NCI-H69 (cell line): ENCODE results near the gene CALY.
"Not testable (repeated sequence)": the region's sequence is repeated elsewhere in the genome, so short reads cannot be mapped to it uniquely, and the experiment has no call there.

Experiments used
- DNase-seq: peaks from one replicate; lab custom pipeline; 2025; lab: John Stamatoyannopoulos, UW

Gene CALY

GRCh38 chr10:133336577-133337369 is at the start of gene CALY:
TSS of gene CALY (minus strand) at chr10:133336896. CDS start at chr10:133328989, 7,907 bp downstream.
- DNase-seq = peak; percentile 55

- DNase-seq = no peak
Measured at GRCh38 chr10:133385214-133385613, 48.5 kb upstream of the CALY start.

GRCh38 chr10:133384071-133384470 is 47.4 kb upstream of the CALY start:
- DNase-seq = no peak

- DNase-seq = no peak
Measured at GRCh38 chr10:133383551-133383950, 46.9 kb upstream of the CALY start.

GRCh38 chr10:133381036-133381435 is 44.3 kb upstream of the CALY start:
- no peak for DNase-seq

- no peak for DNase-seq
Measured at GRCh38 chr10:133379801-133380666, 43.3 kb upstream of the CALY start.

- peak; percentile 61 for DNase-seq
Measured at GRCh38 chr10:133379152-133379800, 42.6 kb upstream of the CALY start, which contains the start of gene PAOX. TSS of gene PAOX (plus strand) at chr10:133379262. CDS start at chr10:133379317, 55 bp downstream.

- DNase-seq = peak; percentile 46
Measured at GRCh38 chr10:133378251-133379096, 41.8 kb upstream of the CALY start.

- no peak for DNase-seq
Measured at GRCh38 chr10:133377818-133378250, 41.1 kb upstream of the CALY start.

GRCh38 chr10:133377025-133377817 is 40.5 kb upstream of the CALY start:
- DNase-seq = no peak

- not testable (repeated sequence) for DNase-seq
Measured at GRCh38 chr10:133376183-133376582, 39.5 kb upstream of the CALY start.

- peak; percentile 13 for DNase-seq
Measured at GRCh38 chr10:133375357-133376115, 38.8 kb upstream of the CALY start.

- peak; percentile 93 for DNase-seq
Measured at GRCh38 chr10:133373174-133374090, 36.7 kb upstream of the CALY start, which contains the start of gene ECHS1. TSS of gene ECHS1 (minus strand) at chr10:133373354. CDS start at chr10:133373333, 21 bp downstream.

- DNase-seq = no peak
Measured at GRCh38 chr10:133372507-133372906, 35.8 kb upstream of the CALY start.

GRCh38 chr10:133370030-133370786 is 33.5 kb upstream of the CALY start:
- DNase-seq = no peak

- DNase-seq = no peak
Measured at GRCh38 chr10:133368153-133368552, 31.5 kb upstream of the CALY start.

- not testable (repeated sequence) for DNase-seq
Measured at GRCh38 chr10:133367461-133367860, 30.8 kb upstream of the CALY start.

- no peak for DNase-seq
Measured at GRCh38 chr10:133366751-133367150, 30.1 kb upstream of the CALY start.
